GM13976 (cell line): ENCODE data around the gene STRN4.
A peak's percentile ranks its signal among the peaks of the same experiment; 100 is the strongest.

Experiments
- DNase-seq: peaks from one replicate; pipeline ENCODE4 v3.0.0; 2012; ENCODE audit warnings: low spot score
- in situ Hi-C: fragments of 300-500 bp; cut with MboI; formaldehyde crosslinking; loops from one replicate; pipeline ENCODE4 v1.12.0; 2022; ENCODE audit warnings: low sequenced_read_pairs, mixed read lengths, inconsistent platforms; ENCODE audit not compliant: unreplicated experiment
- TF ChIP-seq, protein P1 (sequence below): IDR thresholded peaks from 2 replicates; pipeline ENCODE4 v1.5.1; 2012; ENCODE audit warnings: borderline replicate concordance, mild to moderate bottlenecking; ENCODE audit not compliant: insufficient read depth; ENCODE audit errors: extremely low read depth, missing control alignments, control extremely low read depth

Gene STRN4, protein sequence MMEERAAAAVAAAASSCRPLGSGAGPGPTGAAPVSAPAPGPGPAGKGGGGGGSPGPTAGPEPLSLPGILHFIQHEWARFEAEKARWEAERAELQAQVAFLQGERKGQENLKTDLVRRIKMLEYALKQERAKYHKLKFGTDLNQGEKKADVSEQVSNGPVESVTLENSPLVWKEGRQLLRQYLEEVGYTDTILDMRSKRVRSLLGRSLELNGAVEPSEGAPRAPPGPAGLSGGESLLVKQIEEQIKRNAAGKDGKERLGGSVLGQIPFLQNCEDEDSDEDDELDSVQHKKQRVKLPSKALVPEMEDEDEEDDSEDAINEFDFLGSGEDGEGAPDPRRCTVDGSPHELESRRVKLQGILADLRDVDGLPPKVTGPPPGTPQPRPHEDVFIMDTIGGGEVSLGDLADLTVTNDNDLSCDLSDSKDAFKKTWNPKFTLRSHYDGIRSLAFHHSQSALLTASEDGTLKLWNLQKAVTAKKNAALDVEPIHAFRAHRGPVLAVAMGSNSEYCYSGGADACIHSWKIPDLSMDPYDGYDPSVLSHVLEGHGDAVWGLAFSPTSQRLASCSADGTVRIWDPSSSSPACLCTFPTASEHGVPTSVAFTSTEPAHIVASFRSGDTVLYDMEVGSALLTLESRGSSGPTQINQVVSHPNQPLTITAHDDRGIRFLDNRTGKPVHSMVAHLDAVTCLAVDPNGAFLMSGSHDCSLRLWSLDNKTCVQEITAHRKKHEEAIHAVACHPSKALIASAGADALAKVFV

DNA sequence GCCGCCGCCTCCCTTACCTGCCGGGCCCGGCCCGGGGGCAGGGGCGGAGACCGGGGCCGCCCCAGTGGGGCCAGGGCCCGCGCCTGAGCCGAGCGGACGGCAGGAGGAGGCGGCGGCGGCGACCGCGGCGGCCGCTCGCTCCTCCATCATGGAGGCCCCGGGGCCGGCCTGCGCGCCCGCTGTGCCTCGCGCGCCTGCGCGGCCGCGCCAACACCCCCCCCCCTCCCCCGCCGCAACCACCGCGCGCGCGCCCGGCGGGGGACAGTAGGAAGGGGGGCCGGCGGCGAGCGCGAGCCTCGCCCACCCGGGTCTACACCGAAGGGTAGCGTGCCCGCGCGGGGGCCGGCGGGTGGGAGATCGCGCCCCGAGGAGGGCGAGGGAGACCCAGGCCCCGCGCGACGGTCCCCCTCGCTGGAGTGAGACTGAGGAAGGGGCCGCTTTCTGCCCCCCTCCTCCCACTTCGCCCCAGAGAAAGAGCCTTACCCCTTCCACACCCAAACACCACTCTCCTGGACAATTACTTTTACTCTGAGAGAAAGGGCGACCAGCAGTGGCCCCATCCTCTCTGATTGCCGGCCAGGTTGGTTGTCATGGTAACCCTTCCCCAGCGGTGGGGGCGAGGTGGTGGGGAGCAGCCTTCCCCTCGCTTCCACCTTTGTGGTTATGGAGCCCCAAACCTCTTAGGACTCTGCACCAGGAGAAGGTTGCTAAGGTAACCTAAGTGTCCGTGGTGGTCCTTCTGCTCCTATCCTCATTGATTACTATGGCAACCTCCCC is at the start of gene STRN4:
Gene STRN4, minus strand, starts transcription at position 170 of the 777 bp plus-strand sequence. Its CDS starts 20 bp downstream, at position 150.
- in situ Hi-C loops = no loop called here
- TF ChIP-seq, protein P1, sequence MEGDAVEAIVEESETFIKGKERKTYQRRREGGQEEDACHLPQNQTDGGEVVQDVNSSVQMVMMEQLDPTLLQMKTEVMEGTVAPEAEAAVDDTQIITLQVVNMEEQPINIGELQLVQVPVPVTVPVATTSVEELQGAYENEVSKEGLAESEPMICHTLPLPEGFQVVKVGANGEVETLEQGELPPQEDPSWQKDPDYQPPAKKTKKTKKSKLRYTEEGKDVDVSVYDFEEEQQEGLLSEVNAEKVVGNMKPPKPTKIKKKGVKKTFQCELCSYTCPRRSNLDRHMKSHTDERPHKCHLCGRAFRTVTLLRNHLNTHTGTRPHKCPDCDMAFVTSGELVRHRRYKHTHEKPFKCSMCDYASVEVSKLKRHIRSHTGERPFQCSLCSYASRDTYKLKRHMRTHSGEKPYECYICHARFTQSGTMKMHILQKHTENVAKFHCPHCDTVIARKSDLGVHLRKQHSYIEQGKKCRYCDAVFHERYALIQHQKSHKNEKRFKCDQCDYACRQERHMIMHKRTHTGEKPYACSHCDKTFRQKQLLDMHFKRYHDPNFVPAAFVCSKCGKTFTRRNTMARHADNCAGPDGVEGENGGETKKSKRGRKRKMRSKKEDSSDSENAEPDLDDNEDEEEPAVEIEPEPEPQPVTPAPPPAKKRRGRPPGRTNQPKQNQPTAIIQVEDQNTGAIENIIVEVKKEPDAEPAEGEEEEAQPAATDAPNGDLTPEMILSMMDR = no peak
- peak; percentile 91 for DNase-seq

DNA sequence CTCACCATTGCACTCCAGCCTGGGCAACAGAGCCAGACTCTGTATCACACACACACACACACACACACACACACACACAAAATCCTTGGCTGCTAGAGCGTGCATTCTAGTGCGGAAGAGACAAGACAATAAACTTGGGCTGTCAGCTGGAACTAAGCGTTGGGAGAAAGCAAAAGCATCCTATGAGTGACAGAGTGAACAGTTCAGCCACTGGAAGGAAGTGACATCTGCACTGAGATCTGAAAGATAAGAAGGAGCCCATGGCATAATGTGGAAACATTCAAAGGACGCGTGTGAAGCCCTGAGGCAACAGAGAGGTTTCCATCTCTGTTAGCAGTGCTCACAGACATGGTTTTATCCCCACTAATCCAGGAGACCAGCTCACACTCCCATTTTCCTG is 45.7 kb upstream of the STRN4 start:
- in situ Hi-C loops = no loop called here
- TF ChIP-seq, protein P1 = no peak
- peak; percentile 48 for DNase-seq

DNA sequence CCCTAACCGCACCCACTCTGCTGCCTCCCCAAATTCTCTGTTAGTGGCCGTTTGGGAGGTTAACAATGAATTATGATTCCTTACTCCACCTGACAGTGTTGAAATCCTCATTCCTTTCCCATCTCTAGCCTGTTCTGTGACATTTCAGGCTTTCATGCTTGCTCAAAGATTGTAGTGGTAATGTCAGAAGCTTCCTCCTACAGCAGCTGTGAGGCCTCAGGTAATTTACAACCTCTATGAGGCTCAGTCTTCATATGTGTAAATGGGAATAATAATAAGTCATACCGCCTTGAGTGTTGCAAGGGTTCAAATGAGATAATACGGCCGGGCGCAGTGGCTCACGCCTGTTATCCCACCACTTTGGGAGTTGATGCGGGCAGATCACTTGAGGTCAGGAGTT is 43.1 kb upstream of the STRN4 start:
- TF ChIP-seq, protein P1 = no peak
- in situ Hi-C loops = no loop called here

DNA sequence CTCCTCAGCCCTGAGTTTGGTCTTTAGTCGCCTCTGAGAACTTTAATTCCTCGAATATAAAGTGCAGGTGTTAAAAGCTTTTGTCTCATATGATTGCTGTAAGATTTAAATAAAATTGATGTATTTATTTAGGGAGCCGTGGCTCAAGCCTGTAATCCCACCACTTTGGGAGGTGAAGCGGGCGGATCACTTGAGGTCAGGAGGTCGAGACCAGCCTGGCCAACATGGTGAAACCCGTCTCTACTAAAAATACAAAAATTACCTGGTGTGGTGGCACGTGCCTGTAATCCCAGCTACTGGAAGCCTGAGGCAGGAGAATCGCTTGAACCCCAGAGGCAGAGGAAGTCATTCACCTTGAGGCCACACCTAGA is 42.7 kb upstream of the STRN4 start:
- TF ChIP-seq, protein P1 = no peak
- no peak for DNase-seq
- in situ Hi-C loops = no loop called here

More for the DNA sequence above, 43.1 kb upstream of the STRN4 start:
- no peak for DNase-seq

DNA sequence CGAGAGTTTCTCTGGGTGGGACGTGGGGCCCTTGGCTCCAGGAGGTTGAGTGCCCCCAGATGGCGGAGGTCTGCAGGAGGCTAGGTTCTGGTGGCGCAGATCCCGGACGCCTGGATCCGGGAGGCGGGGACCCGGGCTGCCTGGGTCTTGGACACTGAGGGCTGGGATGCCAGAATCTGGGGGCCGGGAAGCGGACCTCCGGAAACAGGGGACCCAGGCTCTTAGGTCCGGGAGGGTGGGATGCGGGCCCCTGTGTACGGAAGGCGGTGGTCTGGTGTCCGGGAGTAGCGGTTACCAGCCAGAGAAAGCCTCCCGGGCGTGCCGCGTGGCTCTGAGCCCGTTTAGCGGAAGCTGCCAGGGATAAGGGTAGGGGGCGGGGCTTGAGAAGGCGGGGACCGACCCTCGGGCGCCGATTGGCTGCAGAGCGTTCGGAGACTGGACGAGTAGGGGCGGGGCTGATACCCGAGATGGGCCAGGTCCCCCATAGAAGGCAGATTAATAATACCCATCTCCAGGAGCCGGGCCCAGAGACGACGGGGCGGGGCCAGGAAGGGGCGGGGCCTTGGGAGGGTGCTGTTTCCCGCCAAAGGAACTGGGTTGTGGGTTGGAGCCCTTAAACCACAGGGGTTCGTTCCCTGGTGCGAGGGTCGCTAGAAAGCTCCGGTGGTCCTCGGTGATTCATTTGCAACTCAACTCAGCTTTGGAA is 42.2 kb upstream of the STRN4 start, which contains the start of gene SLC1A5:
Gene SLC1A5, minus strand, starts transcription at position 333 of the 706 bp plus-strand sequence. CDS start 629 bp downstream, outside the sequence.
- TF ChIP-seq, protein P1 = no peak
- in situ Hi-C loops = no loop called here
- peak; percentile 99 for DNase-seq
